PC-3 (cell line): ENCODE results near the gene TNFRSF25. TPM values are rescaled to one million over a fixed set of nuclear protein-coding genes. Genes with fewer than 3 reads are reported as not detected.

Experiments
- ATAC-seq: fragments of 200-7000 bp; cut with Tn5 transposase; 2 replicates; pipeline ENCODE4 v1.9.1; 2020; ENCODE audit warnings: mild to moderate bottlenecking, moderate library complexity
- BruUV-seq: library from RNA; stranded (reverse); fragments of 400-500 nt; replicated peaks from 2 replicates; lab custom pipeline; 2021; lab: Mats Ljungman, UMichigan
- CTCF ChIA-PET: fragments of 300-600 bp; sonication (Branson Sonifier 250); formaldehyde crosslinking; loops from one replicate; lab custom pipeline; 2022; ENCODE audit warnings: antibody characterized with exemption; lab: Charles Lee
- POLR2A ChIA-PET: fragments of 300-600 bp; sonication (Branson Sonifier 250); formaldehyde crosslinking; loops from one replicate; lab custom pipeline; 2022; ENCODE audit warnings: antibody characterized with exemption; ENCODE audit not compliant: unreplicated experiment; lab: Charles Lee
- DNase-seq: peaks from one replicate; pipeline ENCODE4 v3.0.0-alpha.2; 2015
- H2AFZ ChIP-seq: fragments of 300-600 bp; sonication (generic); 2 replicates; pipeline ENCODE4 v1.6.0; 2016; ENCODE audit warnings: antibody characterized with exemption, low read length
- H3F3A ChIP-seq: fragments of 300-600 bp; sonication (generic); one replicate; pipeline ENCODE4 v1.6.0; 2017; ENCODE audit warnings: antibody characterized with exemption, low read length, control low read depth, mild to moderate bottlenecking; ENCODE audit not compliant: unreplicated experiment
- H3K27ac ChIP-seq: fragments of 300-600 bp; sonication (generic); 2 replicates; pipeline ENCODE4 v1.5.1; 2016; ENCODE audit warnings: mild to moderate bottlenecking, low read length
- H3K27me3 ChIP-seq: fragments of 300-600 bp; sonication (generic); 2 replicates; pipeline ENCODE4 v1.6.1; 2016; ENCODE audit warnings: low read length, mixed read lengths
- H3K36me3 ChIP-seq: fragments of 300-600 bp; sonication (generic); 2 replicates; pipeline ENCODE4 v1.6.1; 2016; ENCODE audit warnings: low read depth, mixed run types, low read length, mixed read lengths
- H3K4me1 ChIP-seq: fragments of 300-600 bp; sonication (generic); 2 replicates; pipeline ENCODE4 v1.5.1; 2016; ENCODE audit warnings: low read length; ENCODE audit not compliant: insufficient read depth
- H3K4me2 ChIP-seq: fragments of 300-600 bp; sonication (generic); 2 replicates; pipeline ENCODE4 v1.6.0; 2016; ENCODE audit warnings: low read length
- H3K4me3 ChIP-seq: fragments of 300-600 bp; sonication (generic); 2 replicates; pipeline ENCODE4 v1.5.1; 2016; ENCODE audit warnings: mild to moderate bottlenecking, low read length, mixed read lengths
- H3K79me2 ChIP-seq: fragments of 300-600 bp; sonication (generic); 2 replicates; pipeline ENCODE4 v1.6.1; 2017; ENCODE audit warnings: low read length, mixed read lengths
- H3K9ac ChIP-seq: fragments of 300-600 bp; sonication (generic); 2 replicates; pipeline ENCODE4 v1.6.0; 2016; ENCODE audit warnings: mild to moderate bottlenecking, low read length
- H3K9me2 ChIP-seq: fragments of 300-600 bp; sonication (generic); replicated peaks from 2 replicates; pipeline ENCODE4 v1.6.1; 2016; ENCODE audit warnings: mixed run types, low read length, mixed read lengths
- H3K9me3 ChIP-seq: fragments of 300-600 bp; sonication (generic); 2 replicates; pipeline ENCODE4 v1.6.1; 2016; ENCODE audit warnings: low read length, mixed read lengths
- H4K20me1 ChIP-seq: fragments of 300-600 bp; sonication (generic); 2 replicates; pipeline ENCODE4 v1.6.1; 2016; ENCODE audit warnings: low read length, mixed read lengths
- EZH2 ChIP-seq: fragments of 300-600 bp; sonication (generic); IDR thresholded peaks from one replicate; pipeline ENCODE4 v1.6.1; 2017; ENCODE audit warnings: antibody characterized with exemption, mild to moderate bottlenecking, low read length; ENCODE audit not compliant: unreplicated experiment
- EZH2phosphoT487 ChIP-seq: fragments of 300-600 bp; sonication (generic); IDR thresholded peaks from 2 replicates; pipeline ENCODE4 v1.6.1; 2018; ENCODE audit warnings: mild to moderate bottlenecking, antibody characterized with exemption, low read length, borderline replicate concordance
- intact Hi-C: fragments of 100-400 bp; cut with micrococcal nuclease; formaldehyde crosslinking; loops from 2 replicates; pipeline ENCODE4 v1.9.0; 2023
- total RNA-seq: library from RNA; depleted of rRNA; stranded (reverse); fragments of >200 nt; gene quantifications from 2 replicates; pipeline ENCODE4 v1.2.3, GENCODE V29; 2014
- TF ChIP-seq, protein P1 (sequence below): fragments of 300-600 bp; sonication (generic); conservative IDR thresholded peaks from 2 replicates; pipeline ENCODE4 v1.5.1; 2017; ENCODE audit warnings: antibody characterized with exemption, low read depth, mild to moderate bottlenecking, low read length

The TNFRSF25 gene
- total RNA-seq, 1 experiment from 2014 or later = 42.5 TPM

GRCh38 chr1:6504887-6505286 lies 38.9 kb upstream of the TNFRSF25 start:
- Histone ChIP-seq H3K4me1 (no peaks in the 10 kb centered on the region), H3K4me2 (no peak overlapping the region), H3F3A (no peaks in the 10 kb centered on the region), H2AFZ (no peak overlapping the region), H3K9ac (no peak overlapping the region), H3K79me2 (no peaks in the 10 kb centered on the region), H3K27ac (no peak overlapping the region), H4K20me1 (no peaks in the 10 kb centered on the region), H3K9me2 (no peaks in the 10 kb centered on the region), H3K36me3 (no peaks in the 10 kb centered on the region), H3K27me3 (no peaks in the 10 kb centered on the region), H3K4me3 (no peak overlapping the region), H3K9me3 (no peaks in the 10 kb centered on the region)
- ATAC-seq (no peak), DNase-seq (no peak)
- CTCF ChIA-PET = interaction anchor here (0.6 to 0.9 kb wide), 2 partner anchors 19 to 32 kb away, joined by 3 read pairs; no protein-coding TSS in a partner anchor
- intact Hi-C loops = no loop called here
- no peak for TF ChIP-seq EZH2
- no peak for TF ChIP-seq EZH2phosphoT487
- TF ChIP-seq, protein P1, sequence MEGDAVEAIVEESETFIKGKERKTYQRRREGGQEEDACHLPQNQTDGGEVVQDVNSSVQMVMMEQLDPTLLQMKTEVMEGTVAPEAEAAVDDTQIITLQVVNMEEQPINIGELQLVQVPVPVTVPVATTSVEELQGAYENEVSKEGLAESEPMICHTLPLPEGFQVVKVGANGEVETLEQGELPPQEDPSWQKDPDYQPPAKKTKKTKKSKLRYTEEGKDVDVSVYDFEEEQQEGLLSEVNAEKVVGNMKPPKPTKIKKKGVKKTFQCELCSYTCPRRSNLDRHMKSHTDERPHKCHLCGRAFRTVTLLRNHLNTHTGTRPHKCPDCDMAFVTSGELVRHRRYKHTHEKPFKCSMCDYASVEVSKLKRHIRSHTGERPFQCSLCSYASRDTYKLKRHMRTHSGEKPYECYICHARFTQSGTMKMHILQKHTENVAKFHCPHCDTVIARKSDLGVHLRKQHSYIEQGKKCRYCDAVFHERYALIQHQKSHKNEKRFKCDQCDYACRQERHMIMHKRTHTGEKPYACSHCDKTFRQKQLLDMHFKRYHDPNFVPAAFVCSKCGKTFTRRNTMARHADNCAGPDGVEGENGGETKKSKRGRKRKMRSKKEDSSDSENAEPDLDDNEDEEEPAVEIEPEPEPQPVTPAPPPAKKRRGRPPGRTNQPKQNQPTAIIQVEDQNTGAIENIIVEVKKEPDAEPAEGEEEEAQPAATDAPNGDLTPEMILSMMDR = no peak
- BruUV-seq = no TSS peak
- POLR2A ChIA-PET = no interaction called here

- H3K9ac ChIP-seq = no peak overlapping the region
- no peak overlapping the region for H3K4me2 ChIP-seq
- H3K36me3 ChIP-seq = no peaks in the 10 kb centered on the region
- no peaks in the 10 kb centered on the region for H3K79me2 ChIP-seq
- no peaks in the 10 kb centered on the region for H3K4me1 ChIP-seq
- no peaks in the 10 kb centered on the region for H3F3A ChIP-seq
- intact Hi-C loops = no loop called here
- H2AFZ ChIP-seq = no peak overlapping the region
- H3K9me2 ChIP-seq = no peaks in the 10 kb centered on the region
- no peak for DNase-seq
- H3K9me3 ChIP-seq = no peaks in the 10 kb centered on the region
- no peak for TF ChIP-seq EZH2
- BruUV-seq = no TSS peak
- CTCF ChIA-PET = no interaction called here
- no peak overlapping the region for H3K27ac ChIP-seq
- H4K20me1 ChIP-seq = no peaks in the 10 kb centered on the region
- no peak overlapping the region for H3K4me3 ChIP-seq
- ATAC-seq = no peak
- POLR2A ChIA-PET = no interaction called here
- H3K27me3 ChIP-seq = no peaks in the 10 kb centered on the region
Measured at GRCh38 chr1:6503884-6504602, 38.1 kb upstream of the TNFRSF25 start.

DNA sequence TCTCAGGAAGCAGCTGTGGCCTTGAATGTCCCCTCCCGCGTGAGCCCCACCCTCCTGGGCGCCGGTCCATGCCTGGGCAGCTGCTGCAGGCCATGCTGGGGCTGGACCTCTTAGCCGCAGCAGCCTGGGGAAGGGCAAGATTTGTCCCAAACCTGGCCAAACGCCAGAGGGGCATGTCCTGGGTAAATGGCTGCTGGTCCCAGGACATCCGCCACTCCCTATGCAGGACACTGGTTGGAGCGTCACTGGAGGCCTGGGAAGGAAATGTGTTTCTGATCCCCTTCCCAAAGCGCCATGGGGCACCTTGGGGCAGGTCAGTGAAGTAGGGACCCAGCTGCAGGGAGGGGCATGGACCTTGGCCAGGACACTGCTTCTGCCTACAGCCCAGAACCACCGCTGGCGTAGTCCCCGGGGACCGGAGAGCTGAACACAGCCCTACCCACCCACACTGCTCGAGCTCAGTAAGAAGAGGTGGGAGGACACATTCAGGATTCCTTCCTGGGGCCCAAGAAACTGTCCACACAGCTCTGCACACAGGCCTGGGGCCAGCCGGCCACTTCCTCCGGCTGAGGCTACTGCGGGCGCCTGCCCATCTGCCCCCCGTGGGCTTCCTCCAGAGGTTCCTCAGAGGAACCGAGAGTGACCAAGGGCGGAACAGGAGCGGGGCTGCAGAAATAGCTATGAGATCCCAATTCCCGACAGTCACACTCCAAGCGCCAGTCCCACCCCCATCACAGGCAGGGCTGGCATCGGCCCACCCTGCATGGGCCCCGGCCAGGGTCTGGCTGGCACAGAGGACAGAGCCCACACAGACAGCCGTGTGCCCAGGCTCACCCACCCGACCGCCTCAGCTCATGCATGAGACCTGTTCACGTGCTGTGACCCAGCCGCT lies 36.3 kb upstream of the TNFRSF25 start:
- H3F3A ChIP-seq = no peaks in the 10 kb centered on the region
- BruUV-seq = no TSS peak
- no peak overlapping the region for H3K27ac ChIP-seq
- no peaks in the 10 kb centered on the region for H4K20me1 ChIP-seq
- H3K9ac ChIP-seq = no peak overlapping the region
- CTCF ChIA-PET = interaction anchor here (0.6 kb wide), 1 partner anchor 387 kb away, joined by 3 read pairs; no protein-coding TSS in a partner anchor
- TF ChIP-seq EZH2phosphoT487 (no peak), EZH2 (no peak)
- TF ChIP-seq, protein P1 = no peak
- intact Hi-C loops = no loop called here
- ATAC-seq (no peak), DNase-seq (no peak)
- no peaks in the 10 kb centered on the region for H3K79me2 ChIP-seq
- no peak overlapping the region for H3K4me3 ChIP-seq
- no peaks in the 10 kb centered on the region for H3K27me3 ChIP-seq
- POLR2A ChIA-PET = no interaction called here
- H3K4me1 ChIP-seq = peaks cover 4% of the 10 kb centered on the region
- no peaks in the 10 kb centered on the region for H3K9me2 ChIP-seq
- no peaks in the 10 kb centered on the region for H3K9me3 ChIP-seq
- H3K36me3 ChIP-seq = no peaks in the 10 kb centered on the region
- no peak overlapping the region for H3K4me2 ChIP-seq
- H2AFZ ChIP-seq = no peak overlapping the region
